Gastroesophageal sphincter (tissue), 2 donors: ENCODE data around the gene DDX42.

Source experiments
- POLR2A ChIP-seq, 2 donors: fragments of 450-650 bp; IDR thresholded peaks; one replicate each; pipeline ENCODE4 v1.6.1; 2017; ENCODE audit warnings: antibody characterized with exemption in 2 of 2, mild to moderate bottlenecking in 2 of 2, moderate library complexity in 1 of 2
- POLR2AphosphoS5 ChIP-seq: sonication (generic); formaldehyde crosslinking; IDR thresholded peaks from one replicate; pipeline ENCODE4 v1.6.1; 2017; ENCODE audit warnings: antibody characterized with exemption

GRCh38 chr17:63780928-63781327, 7.0 kb downstream of the DDX42 start:
- TF ChIP-seq POLR2A (IDR thresholded peaks at IDR 0.05) (no peak), POLR2AphosphoS5 (no peak)
